ENCODE measurements around the gene PWWP2B. TPM values are rescaled to one million over a fixed set of nuclear protein-coding genes. Genes with fewer than 3 reads are reported as not detected.

PWWP2B gene
- total RNA-seq, 1 donor: 8.2 TPM

DNA sequence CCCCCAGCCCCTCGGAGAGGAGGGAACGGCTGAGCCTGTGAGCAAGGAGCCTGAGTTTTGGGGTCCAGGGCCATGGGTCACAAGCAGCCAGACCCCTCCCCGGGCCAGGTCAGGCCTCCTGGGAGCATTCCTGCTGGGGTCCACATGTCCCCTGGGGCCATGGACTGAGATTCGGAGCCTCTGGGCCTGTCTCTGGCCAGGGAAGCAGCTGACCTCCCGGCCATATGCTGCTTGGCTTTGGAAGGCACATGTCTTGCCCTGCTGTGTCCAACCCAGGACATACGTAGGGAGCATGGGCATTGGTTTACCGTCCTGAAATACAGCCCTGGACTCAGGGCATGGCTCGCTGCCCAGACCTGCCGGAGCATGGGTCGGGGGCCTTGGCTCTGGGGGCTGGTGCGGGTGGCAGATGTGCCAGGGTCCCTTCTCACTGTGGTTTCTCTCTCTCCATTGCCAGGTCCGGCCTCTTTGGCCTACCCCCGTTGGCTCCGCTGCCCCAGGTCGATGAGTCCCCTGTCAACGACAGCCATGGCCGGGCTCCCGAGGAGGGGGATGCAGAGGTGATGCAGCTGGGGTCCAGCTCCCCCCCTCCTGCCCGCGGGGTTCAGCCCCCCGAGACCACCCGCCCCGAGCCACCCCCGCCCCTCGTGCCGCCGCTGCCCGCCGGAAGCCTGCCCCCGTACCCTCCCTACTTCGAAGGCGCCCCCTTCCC lies 7.3 kb downstream of the PWWP2B start:
- TF ChIP-seq, protein P1, sequence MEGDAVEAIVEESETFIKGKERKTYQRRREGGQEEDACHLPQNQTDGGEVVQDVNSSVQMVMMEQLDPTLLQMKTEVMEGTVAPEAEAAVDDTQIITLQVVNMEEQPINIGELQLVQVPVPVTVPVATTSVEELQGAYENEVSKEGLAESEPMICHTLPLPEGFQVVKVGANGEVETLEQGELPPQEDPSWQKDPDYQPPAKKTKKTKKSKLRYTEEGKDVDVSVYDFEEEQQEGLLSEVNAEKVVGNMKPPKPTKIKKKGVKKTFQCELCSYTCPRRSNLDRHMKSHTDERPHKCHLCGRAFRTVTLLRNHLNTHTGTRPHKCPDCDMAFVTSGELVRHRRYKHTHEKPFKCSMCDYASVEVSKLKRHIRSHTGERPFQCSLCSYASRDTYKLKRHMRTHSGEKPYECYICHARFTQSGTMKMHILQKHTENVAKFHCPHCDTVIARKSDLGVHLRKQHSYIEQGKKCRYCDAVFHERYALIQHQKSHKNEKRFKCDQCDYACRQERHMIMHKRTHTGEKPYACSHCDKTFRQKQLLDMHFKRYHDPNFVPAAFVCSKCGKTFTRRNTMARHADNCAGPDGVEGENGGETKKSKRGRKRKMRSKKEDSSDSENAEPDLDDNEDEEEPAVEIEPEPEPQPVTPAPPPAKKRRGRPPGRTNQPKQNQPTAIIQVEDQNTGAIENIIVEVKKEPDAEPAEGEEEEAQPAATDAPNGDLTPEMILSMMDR (IDR thresholded peaks at IDR 0.05; ENCODE audit: insufficient read depth, low read depth, low read length): no peak
- no peak overlapping the region for H3K4me3 ChIP-seq (ENCODE audit: low read depth, low read length)
- no peak for DNase-seq (ENCODE audit: low read depth)

DNA sequence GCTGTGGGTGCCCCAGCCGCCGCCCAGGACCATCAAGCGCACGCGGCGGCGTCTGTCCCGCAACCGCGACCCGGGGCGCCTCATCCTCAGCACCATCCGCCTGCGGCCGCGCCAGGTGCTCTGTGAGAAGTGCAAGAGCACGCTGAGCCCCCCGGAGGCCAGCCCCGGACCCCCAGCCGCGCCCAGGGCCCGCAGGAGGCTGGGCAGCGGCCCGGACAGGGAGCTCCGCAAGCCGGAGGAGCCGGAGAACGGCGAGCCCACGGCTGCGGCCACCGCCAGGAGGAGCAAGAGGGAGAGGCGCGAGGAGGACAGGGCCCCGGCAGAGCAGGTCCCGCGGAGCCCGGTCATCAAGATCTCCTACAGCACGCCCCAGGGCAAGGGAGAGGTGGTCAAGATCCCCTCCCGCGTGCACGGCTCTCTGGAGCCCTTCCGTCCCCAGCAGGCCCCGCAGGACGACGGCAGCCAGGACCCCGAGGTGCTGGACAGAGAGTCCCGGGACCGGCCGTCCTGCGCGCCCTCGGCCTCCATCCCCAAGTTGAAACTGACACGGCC lies 8.0 kb downstream of the PWWP2B start:
- no peak overlapping the region for H3K4me3 ChIP-seq (ENCODE audit: low read depth, low read length)
- no peak for DNase-seq (ENCODE audit: low read depth)
- TF ChIP-seq, protein P1 (IDR thresholded peaks at IDR 0.05; ENCODE audit: insufficient read depth, low read depth, low read length): no peak

DNA sequence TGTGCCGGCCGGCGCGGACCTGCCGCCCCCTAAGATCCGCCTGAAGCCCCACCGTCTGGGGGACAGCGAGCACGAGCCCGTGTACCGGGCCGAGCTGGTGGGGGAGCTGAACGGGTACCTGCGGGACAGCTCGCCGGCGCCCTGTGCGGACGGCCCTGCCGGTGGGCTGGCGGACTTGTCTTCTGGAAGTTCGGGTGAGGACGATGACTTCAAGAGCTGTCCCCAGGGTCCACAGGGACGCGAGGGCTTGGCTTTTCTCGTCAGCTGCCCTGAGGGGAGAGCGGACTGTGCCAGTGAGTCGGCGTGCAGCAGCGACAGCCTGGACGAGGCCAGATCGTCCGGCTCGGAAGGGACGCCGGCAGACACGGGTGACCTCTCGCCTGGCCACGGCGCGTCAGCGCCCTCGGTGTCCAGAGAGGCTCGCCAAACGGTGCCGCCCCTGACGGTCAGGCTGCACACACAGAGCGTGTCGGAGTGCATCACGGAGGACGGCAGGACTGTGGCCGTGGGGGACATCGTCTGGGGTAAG lies 8.5 kb downstream of the PWWP2B start:
- no peak for DNase-seq (ENCODE audit: low read depth)
- no peak overlapping the region for H3K4me3 ChIP-seq (ENCODE audit: low read depth, low read length)
- TF ChIP-seq, protein P1 (IDR thresholded peaks at IDR 0.05; ENCODE audit: insufficient read depth, low read depth, low read length): no peak

DNA sequence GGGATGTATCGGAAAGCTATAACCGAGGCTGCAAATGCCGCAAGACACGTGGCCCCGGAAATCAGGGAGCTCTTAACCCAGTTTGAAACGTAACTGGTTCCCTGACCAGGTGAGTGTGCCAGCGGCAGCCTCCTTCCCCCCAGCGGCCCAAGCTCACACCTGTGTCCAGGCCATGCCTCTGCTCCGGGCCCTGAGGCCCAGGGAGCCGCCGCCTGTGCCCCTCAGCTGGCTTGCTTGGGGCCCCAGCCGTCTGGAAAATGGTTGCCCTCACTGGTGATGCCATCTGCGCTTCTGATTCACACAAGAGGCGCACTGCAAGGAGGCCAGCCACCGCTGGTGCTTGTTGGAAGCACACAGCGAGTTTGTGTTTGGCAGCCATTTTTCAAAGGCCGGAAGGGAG lies 9.2 kb downstream of the PWWP2B start:
- TF ChIP-seq, protein P1 (IDR thresholded peaks at IDR 0.05; ENCODE audit: insufficient read depth, low read depth, low read length): no peak
- H3K4me3 ChIP-seq (ENCODE audit: low read depth, low read length): no peak overlapping the region
- no peak for DNase-seq (ENCODE audit: low read depth)

DNA sequence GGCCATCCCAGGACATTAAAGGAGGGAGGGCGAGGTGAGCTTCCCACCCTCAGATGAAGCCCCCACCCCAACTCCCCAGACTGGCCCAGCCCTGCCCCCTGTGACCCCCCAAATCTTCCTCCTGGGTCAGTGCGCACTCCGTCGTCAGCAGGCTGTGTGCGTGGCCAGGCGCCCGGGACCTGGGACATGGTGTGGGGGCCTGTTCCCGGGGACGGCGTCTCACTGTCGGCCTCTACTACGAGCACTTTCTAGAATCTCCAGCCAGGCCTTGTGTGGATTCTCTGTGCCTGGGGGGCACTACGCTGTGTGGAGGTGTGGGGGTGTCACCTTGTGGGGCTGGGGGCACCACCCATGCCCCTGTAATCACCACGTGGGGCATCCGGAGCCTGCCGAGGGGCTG lies 9.8 kb downstream of the PWWP2B start:
- H3K4me3 ChIP-seq (ENCODE audit: low read depth, low read length): no peak overlapping the region
- DNase-seq (ENCODE audit: low read depth): no peak
- TF ChIP-seq, protein P1 (IDR thresholded peaks at IDR 0.05; ENCODE audit: insufficient read depth, low read depth, low read length): no peak

DNA sequence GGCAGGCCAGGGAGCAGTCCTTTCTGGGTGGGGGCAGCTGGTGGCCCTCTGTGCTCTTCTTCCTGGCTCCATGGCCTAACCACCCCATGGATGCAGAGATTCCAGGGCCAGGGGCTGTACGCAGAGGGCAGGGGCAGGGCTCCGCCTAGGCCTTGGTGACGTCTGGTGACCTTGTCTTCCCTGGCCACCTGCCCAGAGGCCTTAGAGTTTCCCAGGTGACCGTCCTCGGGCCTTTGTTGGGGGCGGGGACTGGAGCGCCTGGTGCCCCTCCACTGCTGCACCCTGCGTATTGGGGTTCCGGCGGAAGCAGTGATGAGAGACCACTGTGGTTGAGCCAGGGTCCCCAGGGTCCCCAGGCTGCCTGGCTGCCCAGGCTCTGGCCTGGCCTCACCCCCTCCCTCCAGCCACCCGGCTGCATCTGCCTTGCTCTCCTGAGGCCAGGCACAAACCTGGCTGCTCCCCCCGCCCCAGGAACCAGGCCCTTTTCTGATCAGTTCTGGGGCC lies 10.3 kb downstream of the PWWP2B start:
- H3K4me3 ChIP-seq (ENCODE audit: low read depth, low read length): no peak overlapping the region
- DNase-seq (ENCODE audit: low read depth): no peak
- TF ChIP-seq, protein P1 (IDR thresholded peaks at IDR 0.05; ENCODE audit: insufficient read depth, low read depth, low read length): no peak

Measured in fibroblast of villous mesenchyme (primary cell).